CD14-positive monocyte (primary cell): Measurements from ENCODE around the gene RTCA. TPM values are rescaled to one million over a fixed set of nuclear protein-coding genes. Genes with fewer than 3 reads are reported as not detected.

Experiments used
- DNase-seq, 3 donors: peaks; one replicate each; pipeline ENCODE4 v3.0.0-alpha.2; 2011 to 2022
- H2AFZ ChIP-seq: 2 replicates; pipeline ENCODE4 v1.6.0; 2012; ENCODE audit warnings: mild to moderate bottlenecking, low read depth, low read length, inconsistent platforms; ENCODE audit not compliant: insufficient read depth, poor library complexity, severe bottlenecking
- H3K27ac ChIP-seq, 2 donors: 1 replicate in 1 of 2; 2 replicates in 1 of 2; pipeline ENCODE4 v1.5.1; 2012 to 2013; ENCODE audit warnings: low read length in 2 of 2, control low read depth in 1 of 2, inconsistent platforms in 1 of 2, low read depth in 1 of 2, mild to moderate bottlenecking in 1 of 2
- H3K27me3 ChIP-seq, 2 donors: one replicate each; pipeline versions ENCODE4 v1.6.0 to v1.6.1; 2011 to 2013; ENCODE audit warnings: low read length in 2 of 2; ENCODE audit not compliant: control insufficient read depth in 2 of 2, insufficient read depth in 2 of 2
- H3K36me3 ChIP-seq, 2 donors: replicated peaks in 1 of 2; 1 replicate in 1 of 2; 2 replicates in 1 of 2; pipeline versions ENCODE4 v1.5.1 to v1.6.1; 2012 to 2013; ENCODE audit warnings: low read length in 2 of 2, control low read depth in 1 of 2, inconsistent platforms in 1 of 2, mild to moderate bottlenecking in 1 of 2; ENCODE audit not compliant: insufficient read depth in 2 of 2, control insufficient read depth in 1 of 2
- H3K4me1 ChIP-seq, 2 donors: 1 replicate in 1 of 2; 2 replicates in 1 of 2; pipeline versions ENCODE4 v1.5.1 to v1.6.1; 2012 to 2013; ENCODE audit warnings: low read length in 2 of 2, control low read depth in 1 of 2, inconsistent platforms in 1 of 2, mild to moderate bottlenecking in 1 of 2, moderate library complexity in 1 of 2; ENCODE audit not compliant: insufficient read depth in 2 of 2, control insufficient read depth in 1 of 2
- H3K4me2 ChIP-seq: replicated peaks from 2 replicates; pipeline ENCODE3; 2012; ENCODE audit warnings: low read length, moderate library complexity, mild to moderate bottlenecking; ENCODE audit not compliant: poor library complexity, severe bottlenecking; ENCODE audit errors: extremely low read depth
- H3K4me3 ChIP-seq, 3 experiments: fragments of 200-600 bp in 1 of 3; sonication (generic) in 1 of 3; replicated peaks in 1 of 3; 1 replicate in 2 of 3; 2 replicates in 1 of 3; pipeline ENCODE4 v1.5.1; 2011 to 2013; ENCODE audit warnings: low read length in 3 of 3, mild to moderate bottlenecking in 3 of 3, control low read depth in 2 of 3, low read depth in 2 of 3, inconsistent platforms in 1 of 3, moderate library complexity in 1 of 3
- H3K79me2 ChIP-seq: 2 replicates; pipeline ENCODE4 v1.6.0; 2012; ENCODE audit warnings: mild to moderate bottlenecking, control low read depth, inconsistent platforms, low read length, moderate library complexity; ENCODE audit not compliant: insufficient read depth
- H3K9ac ChIP-seq: 2 replicates; pipeline ENCODE4 v1.6.0; 2017; ENCODE audit warnings: low read length, mild to moderate bottlenecking; ENCODE audit not compliant: insufficient read depth, poor library complexity, severe bottlenecking
- H3K9me3 ChIP-seq, 2 donors: replicated peaks in 1 of 2; 1 replicate in 1 of 2; 2 replicates in 1 of 2; pipeline versions ENCODE4 v1.5.1 to v1.6.1; 2012 to 2013; ENCODE audit warnings: low read length in 2 of 2, control low read depth in 1 of 2; ENCODE audit not compliant: control insufficient read depth in 1 of 2, insufficient read depth in 1 of 2
- H4K20me1 ChIP-seq: 2 replicates; pipeline ENCODE4 v1.6.0; 2012; ENCODE audit warnings: mild to moderate bottlenecking, low read length, control low read depth, moderate library complexity; ENCODE audit not compliant: insufficient read depth
- H3K27ac Mint-ChIP-seq, 7 donors: one replicate each; pipeline ENCODE4 v1.8.0; 2020; ENCODE audit warnings: mild to moderate bottlenecking in 7 of 7, mixed read lengths in 7 of 7, moderate library complexity in 6 of 7, inconsistent platforms in 2 of 7
- H3K27me3 Mint-ChIP-seq, 3 donors: one replicate each; pipeline ENCODE4 v1.8.0; 2021 to 2022; ENCODE audit warnings: low read depth in 3 of 3, mild to moderate bottlenecking in 3 of 3, mixed read lengths in 3 of 3, moderate library complexity in 3 of 3, inconsistent platforms in 1 of 3
- H3K36me3 Mint-ChIP-seq, 2 donors: one replicate each; pipeline ENCODE4 v1.8.0; 2020; ENCODE audit warnings: mixed read lengths in 2 of 2, inconsistent platforms in 1 of 2, mild to moderate bottlenecking in 1 of 2
- H3K4me1 Mint-ChIP-seq: one replicate; pipeline ENCODE4 v1.8.0; 2020; ENCODE audit warnings: mild to moderate bottlenecking, mixed read lengths
- H3K4me3 Mint-ChIP-seq, 2 donors: one replicate each; pipeline ENCODE4 v1.8.0; 2020; ENCODE audit warnings: mild to moderate bottlenecking in 2 of 2, mixed read lengths in 2 of 2, moderate library complexity in 1 of 2
- H3K9me3 Mint-ChIP-seq, 7 donors: one replicate each; pipeline ENCODE4 v1.8.0; 2020 to 2022; ENCODE audit warnings: mixed read lengths in 7 of 7, mild to moderate bottlenecking in 6 of 7, moderate library complexity in 6 of 7, inconsistent platforms in 2 of 7
- CTCF ChIP-seq: fragments of 200-600 bp; IDR thresholded peaks from one replicate; pipeline ENCODE4 v1.8.0; 2022; ENCODE audit warnings: antibody characterized with exemption, mild to moderate bottlenecking
- WGBS: methylation state at CpG from one replicate; pipeline ENCODE4 v1.1.5; 2013; ENCODE audit warnings: missing lambda C conversion rate; ENCODE audit not compliant: insufficient coverage; 5-methylcytosine and 5-hydroxymethylcytosine counted together
- intact Hi-C, 2 donors: fragments of 100-400 bp; cut with micrococcal nuclease; formaldehyde crosslinking; loops; one replicate each; pipeline versions ENCODE4 v1.15.0 to v1.15.1; 2023
- polyA plus RNA-seq, 3 donors: library from polyadenylated mRNA; depleted of rRNA in 1 of 3; unstranded in 2 of 3; stranded (reverse) in 1 of 3; fragments of 300-500 nt in 2 of 3; fragments of >200 nt in 1 of 3; fragmentation: Illumina TruSeq in 2 of 3; gene quantifications; 1 replicate in 2 of 3; 2 replicates in 1 of 3; pipeline ENCODE4 v1.2.3, GENCODE V29; 2012 to 2021

RTCA gene
- polyA plus RNA-seq, 3 donors, result 11.7 to 18.3 (median 17.9) TPM

GRCh38 chr1:100267284-100267683, 1.3 kb downstream of the RTCA start:
- H3K79me2 ChIP-seq, result peaks cover 53% of the 10 kb centered on the region
- Mint-ChIP-seq H3K27ac (peak overlapping the region in 1 of 7 donors; percentile 96), H3K27me3 (no peaks in the 10 kb centered on the region), H3K36me3 (peaks cover 52 to 59% of the 10 kb centered on the region in 2 donors), H3K4me1 (peaks cover 32% of the 10 kb centered on the region), H3K4me3 (peak overlapping the region in 1 of 2 donors; percentile 99), H3K9me3 (peaks cover 8 to 23% (median 13%) of the 10 kb centered on the region in 7 donors)
- peak overlapping the region; percentile 100 for H3K4me2 ChIP-seq
- H3K27ac ChIP-seq, result peak overlapping the region in 1 of 2 donors; percentile 92
- peaks cover 18 to 23% of the 10 kb centered on the region in 2 donors for H3K4me1 ChIP-seq
- H3K9me3 ChIP-seq, result peaks cover 0 to 2% of the 10 kb centered on the region in 2 donors
- peaks cover 14% of the 10 kb centered on the region for H4K20me1 ChIP-seq
- H3K4me3 ChIP-seq, result peak overlapping the region in 1 of 3 experiments; percentile 94
- no peak for TF ChIP-seq CTCF
- H3K27me3 ChIP-seq, result no peaks in the 10 kb centered on the region
- WGBS, result no CpG with 5 or more reads among the region's 1 CpG
- no peak overlapping the region for H2AFZ ChIP-seq
- H3K36me3 ChIP-seq, result peaks cover 40 to 47% of the 10 kb centered on the region in 2 donors
- H3K9ac ChIP-seq, result peak overlapping the region; percentile 86
- DNase-seq, result no peak
- intact Hi-C loops, result loop anchor here (5.0 to 10.0 kb wide), 5 partner anchors 35 to 230 kb away; partner anchors contain the start of genes CDC14A (in 2 of the 2), SASS6 (in 2 of the 2) and TRMT13 (in 2 of the 2)

- no peak overlapping the region for H3K4me3 ChIP-seq
- H3K9ac ChIP-seq, result no peak overlapping the region
- H3K9me3 ChIP-seq, result peaks cover 0 to 2% of the 10 kb centered on the region in 2 donors
- H4K20me1 ChIP-seq, result peaks cover 17% of the 10 kb centered on the region
- TF ChIP-seq CTCF, result no peak
- intact Hi-C loops, result loop anchor here (5.0 to 10.0 kb wide), 5 partner anchors 36 to 231 kb away; partner anchors contain the start of genes CDC14A (in 2 of the 2), SASS6 (in 2 of the 2) and TRMT13 (in 2 of the 2)
- Mint-ChIP-seq H3K27me3 (no peaks in the 10 kb centered on the region), H3K36me3 (peaks cover 54 to 55% of the 10 kb centered on the region in 2 donors), H3K9me3 (peaks cover 6 to 17% (median 12%) of the 10 kb centered on the region in 7 donors), H3K27ac (peak overlapping the region in 1 of 7 donors; percentile 10), H3K4me3 (no peak overlapping the region), H3K4me1 (peaks cover 32% of the 10 kb centered on the region)
- H2AFZ ChIP-seq, result no peak overlapping the region
- peaks cover 18 to 23% of the 10 kb centered on the region in 2 donors for H3K4me1 ChIP-seq
- H3K79me2 ChIP-seq, result peaks cover 55% of the 10 kb centered on the region
- no peaks in the 10 kb centered on the region for H3K27me3 ChIP-seq
- H3K36me3 ChIP-seq, result peaks cover 49 to 56% of the 10 kb centered on the region in 2 donors
- no CpG with 5 or more reads among the region's 4 CpGs for WGBS
- no peak overlapping the region for H3K4me2 ChIP-seq
- DNase-seq, result no peak
- H3K27ac ChIP-seq, result no peak overlapping the region
These were observed 2.2 kb downstream of the RTCA start for GRCh38 chr1:100268202-100268601.
